Liver (tissue), 3 donors: ENCODE measurements around the gene MDM2.

Source experiments
- ATF3 ChIP-seq: IDR thresholded peaks from 2 replicates; pipeline ENCODE4 v1.6.1; 2016; ENCODE audit warnings: antibody characterized with exemption
- CTCF ChIP-seq: fragments of 150-350 bp; IDR thresholded peaks from 2 replicates; pipeline ENCODE4 v1.5.1; 2017; ENCODE audit warnings: improper control_type of control experiment, low read depth, low read length; ENCODE audit not compliant: missing input control
- EGR1 ChIP-seq, 2 donors: IDR thresholded peaks; 2 replicates each; pipeline ENCODE4 v1.6.1; 2016 to 2018; ENCODE audit warnings: antibody characterized with exemption in 2 of 2, low read depth in 2 of 2
- GABPA ChIP-seq, 2 donors: IDR thresholded peaks in 1 of 2; conservative IDR thresholded peaks in 1 of 2; 2 replicates each; pipeline ENCODE4 v1.6.1; 2016; ENCODE audit warnings: antibody characterized with exemption in 2 of 2, mild to moderate bottlenecking in 1 of 2, moderate library complexity in 1 of 2
- JUND ChIP-seq, 2 donors: IDR thresholded peaks; 2 replicates each; pipeline ENCODE4 v1.6.1; 2016; ENCODE audit warnings: antibody characterized with exemption in 2 of 2
- MAX ChIP-seq: IDR thresholded peaks from 2 replicates; pipeline ENCODE4 v1.6.1; 2016; ENCODE audit warnings: antibody characterized with exemption
- NR2F2 ChIP-seq: IDR thresholded peaks from 2 replicates; pipeline ENCODE4 v1.6.1; 2016; ENCODE audit warnings: antibody characterized with exemption
- REST ChIP-seq: IDR thresholded peaks from 2 replicates; pipeline ENCODE4 v1.6.1; 2016; ENCODE audit warnings: antibody characterized with exemption, mild to moderate bottlenecking
- RXRA ChIP-seq, 2 donors: IDR thresholded peaks; 2 replicates each; pipeline ENCODE4 v1.6.1; 2017 to 2018; ENCODE audit warnings: antibody characterized with exemption in 2 of 2, mild to moderate bottlenecking in 1 of 2
- TAF1 ChIP-seq: conservative IDR thresholded peaks from 2 replicates; pipeline ENCODE4 v1.6.1; 2016; ENCODE audit warnings: antibody characterized with exemption, mild to moderate bottlenecking
- YY1 ChIP-seq: IDR thresholded peaks from 2 replicates; pipeline ENCODE4 v1.6.1; 2016; ENCODE audit warnings: antibody characterized with exemption, mild to moderate bottlenecking
- ZBTB33 ChIP-seq: IDR thresholded peaks from 2 replicates; pipeline ENCODE4 v1.6.1; 2016; ENCODE audit warnings: antibody characterized with exemption
- donor health status: healthy.
- donor health status: healthy.

- TF ChIP-seq ATF3 = no peak
- TF ChIP-seq CTCF = no peak
- no peak for TF ChIP-seq TAF1
- no peak for TF ChIP-seq REST
- TF ChIP-seq JUND (IDR thresholded peaks at IDR 0.05) = no peak
- TF ChIP-seq YY1 = no peak
- no peak for TF ChIP-seq RXRA (IDR thresholded peaks at IDR 0.05)
- no peak for TF ChIP-seq NR2F2
- no peak for TF ChIP-seq EGR1 (IDR thresholded peaks at IDR 0.05; ENCODE audit: low read depth in 2 of 2)
- TF ChIP-seq GABPA (IDR thresholded peaks at IDR 0.05 in 1 of 2, conservative IDR thresholded peaks at IDR 0.05 in 1 of 2) = no peak
- TF ChIP-seq MAX = no peak
- no peak for TF ChIP-seq ZBTB33
These were observed 32.8 kb upstream of the MDM2 start for GRCh38 chr12:68775121-68775630.
